ENCODE data around the gene MTMR6. TPM values are rescaled to one million over a fixed set of nuclear protein-coding genes. Genes with fewer than 3 reads are reported as not detected.

The MTMR6 gene
- polyA plus RNA-seq, 1 of the 3 experiments (the other 2 are of a cell fraction) = 4.8 TPM

GRCh38 chr13:25237083-25237482 is 50.2 kb downstream of the MTMR6 start (continued):
- TF ChIP-seq MEF2A (IDR thresholded peaks at IDR 0.05; ENCODE audit: borderline replicate concordance, low read depth) (no peak), FOXM1 (IDR thresholded peaks at IDR 0.05; ENCODE audit: low read depth) (no peak), GATA2 (CRISPR knock-in tag; IDR thresholded peaks at IDR 0.05) (no peak), RCOR1 (IDR thresholded peaks at IDR 0.05; ENCODE audit: low read length) (no peak), FOSL2 (IDR thresholded peaks at IDR 0.05; ENCODE audit: borderline replicate concordance, low read depth) (no peak)

GRCh38 chr13:25233861-25234260 is 53.4 kb downstream of the MTMR6 start:
- no peaks in the 10 kb centered on the region for H3K9me2 ChIP-seq
- ChIA-PET CTCF (interaction anchor here (0.6 to 3.8 kb wide), 17 partner anchors 9 to 341 kb away, joined by 3 to 22 read pairs (median 4); no protein-coding TSS in a partner anchor), POLR2A (no interaction called here)
- H3K36me3 ChIP-seq (replicated peaks in 1 of 2; ENCODE audit: control insufficient read depth in 1 of 2, insufficient read depth in 2 of 2, low read length in 1 of 2) = no peaks in the 10 kb centered on the region
- no peak overlapping the region for H3K4me3 ChIP-seq (ENCODE audit: low read depth in 2 of 2, low read length in 1 of 2)
- H4K20me1 ChIP-seq (ENCODE audit: insufficient read depth) = no peaks in the 10 kb centered on the region
- H3K27me3 ChIP-seq (ENCODE audit: insufficient read depth) = peaks cover 7% of the 10 kb centered on the region; the same call in 1 of the 2 replicates
- no peaks in the 10 kb centered on the region for H3K79me2 ChIP-seq (ENCODE audit: insufficient read depth)
- no peak overlapping the region for H3K9ac ChIP-seq
- 95% methylated on average over 1 of the region's 1 CpG for WGBS (ENCODE audit: low lambda C conversion rate)
- no peak for DNase-seq
- TF ChIP-seq JUND (IDR thresholded peaks at IDR 0.05) (no peak), USF2 (IDR thresholded peaks at IDR 0.05; ENCODE audit: borderline replicate concordance, low read depth, low read length) (no peak), POLR2AphosphoS5 (IDR thresholded peaks at IDR 0.05; ENCODE audit: low read depth, low read length) (no peak), SIN3A (IDR thresholded peaks at IDR 0.05; ENCODE audit: borderline replicate concordance, low read depth, low read length) (no peak), EP300 (IDR thresholded peaks at IDR 0.05; ENCODE audit: borderline replicate concordance in 1 of 2, low read depth in 1 of 2, low read length in 1 of 2) (no peak), FOSL2 (IDR thresholded peaks at IDR 0.05; ENCODE audit: borderline replicate concordance, low read depth) (no peak), TCF12 (IDR thresholded peaks at IDR 0.05) (no peak), PBX3 (IDR thresholded peaks at IDR 0.05) (no peak), CTCF (IDR thresholded peaks at IDR 0.05) (no peak)
- no peaks in the 10 kb centered on the region for H3K9me3 ChIP-seq
- H3K4me1 ChIP-seq (ENCODE audit: control insufficient read depth in 1 of 2, insufficient read depth in 2 of 2, low read depth in 1 of 2, low read length in 1 of 2) = no peaks in the 10 kb centered on the region; a peak in 1 of 4 replicates
- H3F3A ChIP-seq (replicated peaks; ENCODE audit: insufficient read depth) = no peaks in the 10 kb centered on the region
- H2AFZ ChIP-seq (ENCODE audit: low read depth) = no peak overlapping the region
- H3K4me2 ChIP-seq = no peak overlapping the region
- no peak overlapping the region for H3K27ac ChIP-seq (ENCODE audit: low read depth in 2 of 2, low read length in 1 of 2)

All from SK-N-SH (cell line).